Stimulated activated CD8-positive, alpha-beta memory T cell treated with anti-CD3 and anti-CD28 coated beads, Interleukin-2, amount 100 ng/mL, for 1 hour (primary cell): Measurements from ENCODE around the gene STAT4.
A peak's percentile ranks its signal among the peaks of the same experiment; 100 is the strongest.

Experiments used
- DNase-seq, 2 donors: peaks; one replicate each; pipeline ENCODE4 v3.0.0-alpha.2; 2020; ENCODE audit warnings: low read depth in 2 of 2

The STAT4 gene

DNA sequence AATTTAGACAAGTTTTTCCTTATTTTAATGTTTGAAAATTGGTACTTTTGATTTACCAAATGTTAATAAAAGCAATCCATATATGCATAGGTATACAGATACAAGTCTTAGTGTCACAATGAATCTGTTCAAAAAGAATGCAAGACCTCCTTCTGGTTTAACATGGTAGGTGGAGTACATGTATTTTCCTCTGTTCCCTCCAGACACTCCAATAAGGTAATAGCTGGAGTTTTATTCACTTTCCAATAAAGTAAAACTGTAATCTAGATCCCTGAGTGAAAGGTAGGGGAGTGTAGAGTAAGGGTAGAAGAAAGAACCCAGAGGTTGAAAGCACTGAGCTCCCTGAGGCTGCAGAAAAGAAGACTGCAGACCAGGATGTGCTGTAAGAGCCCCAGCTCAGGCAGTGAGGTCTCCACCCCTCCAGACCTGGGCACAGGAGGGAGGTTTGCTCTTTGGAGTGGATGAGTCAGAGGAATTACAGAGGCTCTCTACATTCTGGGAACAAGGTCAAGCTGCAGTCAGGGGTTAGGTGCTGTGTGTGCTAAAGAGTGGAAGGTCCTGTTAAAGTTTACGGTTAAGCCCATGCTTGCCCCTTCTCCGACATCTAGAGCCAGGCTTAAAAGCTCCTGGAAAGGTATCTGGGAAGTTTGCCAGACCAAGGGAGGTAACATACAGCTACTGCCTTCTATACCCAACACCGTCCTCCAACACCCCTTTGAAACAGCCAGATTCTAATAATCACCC, 109.2 kb downstream of the STAT4 start:
- DNase-seq: no peak

- DNase-seq: no peak
Observed at GRCh38 chr2:191039616-191040015, 111.2 kb downstream of the STAT4 start.

GRCh38 chr2:191038741-191039140, 112.1 kb downstream of the STAT4 start:
- no peak for DNase-seq

- no peak for DNase-seq
Observed at GRCh38 chr2:191038241-191038725, 112.5 kb downstream of the STAT4 start.

DNA sequence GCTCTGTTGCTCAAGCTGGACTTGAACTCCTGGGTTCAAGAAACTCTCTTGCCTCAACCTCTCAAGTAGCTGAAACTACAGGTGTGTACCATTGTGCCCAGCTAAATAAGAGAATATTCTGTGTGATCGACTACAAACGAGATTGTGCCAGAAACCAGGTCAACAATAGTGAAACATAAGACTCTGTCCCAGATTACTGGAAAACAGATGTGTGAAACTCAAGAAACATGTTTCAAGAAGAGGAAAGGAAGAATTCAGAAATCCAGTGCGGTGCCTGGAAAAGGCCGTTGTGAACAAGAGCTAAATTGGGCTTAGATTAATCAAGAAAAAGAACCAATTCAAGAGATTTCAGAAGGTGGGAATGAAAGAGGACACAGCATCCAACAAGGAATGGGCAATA, 113.4 kb downstream of the STAT4 start:
- DNase-seq: no peak

- no peak for DNase-seq
Observed at GRCh38 chr2:191036363-191036762, 114.4 kb downstream of the STAT4 start.

GRCh38 chr2:191032588-191033429, 118.0 kb downstream of the STAT4 start:
- no peak for DNase-seq

GRCh38 chr2:191031256-191031655, 119.5 kb downstream of the STAT4 start:
- no peak for DNase-seq

DNA sequence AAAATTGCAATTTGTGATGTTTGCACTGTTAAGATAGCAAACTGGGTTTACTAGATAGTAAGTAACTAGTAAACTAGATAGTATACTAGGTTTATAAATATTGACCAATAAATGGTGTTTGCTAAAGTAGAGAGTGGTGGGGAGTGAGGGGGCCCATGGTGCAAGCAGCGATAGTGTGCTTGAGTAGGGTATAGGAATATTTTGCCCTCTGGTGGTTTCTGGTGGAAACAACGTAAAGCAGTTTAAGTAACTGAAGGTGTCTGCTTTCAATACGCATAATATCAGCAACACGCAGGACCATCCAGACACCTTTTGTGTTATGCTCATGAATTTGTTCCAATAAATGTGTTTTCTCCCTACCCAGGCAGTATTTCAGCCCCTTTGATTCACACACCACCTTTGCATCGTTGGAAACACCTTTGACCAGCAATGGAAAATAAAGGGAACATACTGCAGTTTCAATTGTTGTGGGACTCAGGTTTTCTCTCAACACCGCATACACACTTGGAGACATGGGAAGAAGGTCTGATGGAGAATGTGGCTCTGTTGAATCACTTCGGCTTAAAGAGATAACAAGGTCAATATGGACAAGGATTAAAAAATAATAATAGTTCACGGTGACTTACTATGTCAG, 120.2 kb downstream of the STAT4 start:
- DNase-seq: no peak

DNA sequence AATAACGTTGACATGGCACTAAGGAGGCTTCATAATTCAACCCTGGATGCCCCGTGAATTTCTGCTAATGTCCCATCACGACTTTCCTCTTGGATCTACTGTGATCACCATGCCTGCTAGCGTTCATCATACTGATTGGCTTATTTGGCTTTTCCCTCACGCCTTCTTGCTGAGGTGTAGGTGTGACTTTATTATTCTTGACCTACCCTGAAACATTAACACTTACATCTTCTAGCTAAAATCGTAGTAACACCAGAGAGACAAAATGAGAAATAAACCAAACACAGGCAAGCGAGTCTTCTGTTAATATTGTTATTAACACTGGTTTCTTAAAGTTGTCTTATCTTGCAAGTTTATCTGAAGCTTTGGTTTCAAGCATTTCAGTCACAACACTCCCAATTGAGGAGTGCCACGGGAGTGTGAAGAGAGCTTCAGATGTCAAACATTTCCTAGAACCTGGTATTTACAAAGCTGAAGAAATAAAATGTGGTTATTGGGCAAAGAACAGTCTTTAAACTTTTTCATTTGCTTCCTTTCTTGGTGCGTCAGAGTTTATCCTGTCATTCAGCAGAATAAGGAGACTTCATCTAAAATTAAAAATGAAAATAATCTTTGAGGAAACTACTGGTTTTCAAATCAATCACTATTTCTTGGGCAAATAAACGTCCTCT, 121.4 kb downstream of the STAT4 start:
- no peak for DNase-seq

DNA sequence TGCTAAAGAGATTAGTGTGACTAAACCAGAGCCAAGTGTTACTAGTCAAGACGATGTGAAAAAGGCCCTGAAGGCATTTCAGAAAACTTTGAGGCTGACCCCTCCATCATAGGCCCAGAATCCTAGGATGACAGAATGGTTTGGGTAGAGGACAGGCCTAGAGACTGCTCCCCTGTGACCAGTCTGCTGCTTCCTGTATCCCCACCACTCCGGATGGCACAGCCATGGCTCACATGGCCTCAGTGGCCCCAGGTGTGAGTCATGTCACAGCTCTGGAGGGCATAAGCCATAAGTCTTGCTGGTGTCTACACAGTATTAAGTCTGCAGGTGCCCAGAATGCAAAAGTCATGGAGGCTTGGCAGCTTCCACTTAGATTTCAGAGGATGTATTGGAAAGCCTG, 124.4 kb downstream of the STAT4 start:
- no peak for DNase-seq

DNA sequence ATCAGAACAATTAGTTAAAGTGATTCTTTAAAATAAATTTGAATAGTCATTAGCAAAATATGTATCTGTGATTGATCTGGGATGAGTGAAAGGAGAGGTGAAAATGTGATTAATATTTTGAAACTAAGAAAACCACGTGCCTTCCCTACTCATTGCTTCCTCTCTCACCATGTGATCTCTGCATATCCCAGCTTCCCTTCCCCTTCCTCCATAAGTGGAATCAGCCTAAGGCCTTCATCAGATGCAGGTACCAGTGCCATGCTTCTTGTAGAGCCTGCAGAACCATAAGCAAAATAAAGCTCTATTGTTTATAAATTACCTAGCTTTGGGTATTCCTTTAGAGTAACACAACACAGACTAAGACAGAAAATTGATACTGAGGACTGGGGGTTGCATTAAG, 125.7 kb downstream of the STAT4 start:
- DNase-seq: no peak

- DNase-seq: no peak
Observed at GRCh38 chr2:191023235-191023679, 127.5 kb downstream of the STAT4 start.

DNA sequence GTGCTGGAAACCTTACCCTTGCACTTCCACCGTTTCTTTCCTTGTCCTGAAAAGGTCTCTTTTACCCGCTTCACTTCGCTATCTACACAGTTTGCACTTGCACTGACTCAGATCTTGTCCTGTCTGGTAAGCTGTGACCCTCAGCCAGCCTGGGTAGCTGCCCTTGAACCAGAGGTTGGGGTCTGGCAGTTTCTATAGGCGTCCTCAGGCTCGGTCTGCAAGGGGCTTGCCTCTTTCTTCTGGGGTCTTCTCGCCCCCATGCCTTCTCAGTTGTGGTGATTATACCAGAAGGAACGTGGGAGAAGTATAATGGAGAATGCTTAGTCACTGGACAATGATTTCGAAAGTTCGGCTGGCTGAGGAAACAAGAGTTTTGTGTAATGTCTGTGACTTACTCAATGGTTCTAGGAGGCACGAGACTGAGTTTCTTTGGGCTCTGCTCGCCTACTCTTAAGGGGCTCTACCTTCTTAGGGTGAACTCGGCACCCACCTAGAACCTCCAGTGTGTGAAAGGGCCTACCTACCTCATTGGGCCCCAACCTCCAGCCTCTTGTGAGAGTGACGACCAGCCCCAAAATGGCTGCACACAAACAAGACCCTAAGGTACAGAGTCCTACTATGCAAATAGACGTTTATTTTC, 129.9 kb downstream of the STAT4 start:
- DNase-seq: no peak

DNA sequence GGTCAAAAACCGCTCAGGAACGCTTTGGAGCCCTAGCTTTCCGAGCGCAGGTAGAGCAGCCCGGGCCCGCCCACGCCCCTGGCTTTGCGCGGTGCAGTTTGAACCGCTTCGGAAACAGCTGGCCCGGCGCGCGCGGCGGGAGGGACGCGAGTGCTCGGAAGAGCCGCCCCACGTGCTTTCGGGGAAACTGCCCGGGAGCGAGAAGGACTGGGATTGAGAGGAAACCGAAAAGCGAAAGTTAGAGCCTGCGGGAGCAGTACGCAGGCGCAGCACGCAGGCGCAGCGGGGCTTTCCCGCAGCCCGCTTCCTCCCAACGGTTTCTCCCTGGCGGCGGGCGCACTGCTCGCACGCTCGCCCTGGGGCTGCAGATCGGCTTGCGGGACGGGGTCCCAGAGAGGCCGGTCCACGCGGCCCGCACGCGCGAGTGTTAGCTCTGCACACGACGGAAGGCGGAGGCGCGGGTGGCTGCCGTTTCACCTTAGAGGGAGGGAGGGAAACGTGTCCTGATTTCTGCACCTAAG, 130.5 kb downstream of the STAT4 start:
- peak; percentile 86 to 87 for DNase-seq

GRCh38 chr2:191019376-191019775, 131.4 kb downstream of the STAT4 start:
- no peak for DNase-seq

DNA sequence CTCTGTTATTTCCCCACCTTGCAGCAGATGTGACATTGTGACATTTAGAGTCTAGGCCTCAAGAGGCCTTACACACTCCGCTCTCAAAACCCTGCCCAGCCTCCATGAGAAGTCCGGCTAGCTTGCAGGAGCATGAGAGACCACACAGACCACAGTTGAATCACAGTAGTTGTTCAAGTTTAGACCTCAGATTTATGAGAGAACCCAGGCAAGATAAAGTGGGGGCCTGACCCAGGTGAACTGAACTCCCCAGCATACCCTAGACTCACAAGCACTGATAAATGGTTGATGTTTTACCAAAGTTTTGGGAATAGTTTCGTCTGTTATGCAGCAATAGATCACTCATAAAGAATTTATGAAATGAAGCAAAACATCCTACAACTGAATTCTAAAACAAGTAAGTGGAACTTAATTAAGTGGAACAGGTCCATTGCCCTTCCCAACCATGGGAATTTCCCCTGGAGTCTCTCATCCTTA, 132.1 kb downstream of the STAT4 start:
- DNase-seq: no peak

GRCh38 chr2:191018048-191018447, 132.7 kb downstream of the STAT4 start:
- DNase-seq: no peak

- no peak for DNase-seq
Observed at GRCh38 chr2:191015831-191016230, 135.0 kb downstream of the STAT4 start.

DNA sequence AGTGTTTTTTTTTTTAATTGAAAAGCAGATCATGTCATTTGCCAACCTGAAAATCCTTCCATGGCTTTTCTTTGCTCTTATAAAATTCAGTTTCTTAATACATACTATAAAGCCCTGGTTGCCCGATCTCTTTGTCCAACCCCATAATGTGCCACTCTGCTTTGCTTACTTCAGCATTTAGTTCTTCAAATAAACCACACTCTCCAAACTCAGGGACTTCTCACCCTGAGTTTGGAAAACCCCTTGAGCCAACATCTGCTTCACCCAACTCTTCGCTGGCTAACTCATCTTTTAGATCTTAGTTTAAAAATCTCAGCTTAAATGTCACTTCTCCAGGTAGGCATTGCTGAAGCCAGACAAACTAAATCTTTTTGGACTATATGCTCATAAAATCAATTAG, 135.6 kb downstream of the STAT4 start:
- no peak for DNase-seq

DNA sequence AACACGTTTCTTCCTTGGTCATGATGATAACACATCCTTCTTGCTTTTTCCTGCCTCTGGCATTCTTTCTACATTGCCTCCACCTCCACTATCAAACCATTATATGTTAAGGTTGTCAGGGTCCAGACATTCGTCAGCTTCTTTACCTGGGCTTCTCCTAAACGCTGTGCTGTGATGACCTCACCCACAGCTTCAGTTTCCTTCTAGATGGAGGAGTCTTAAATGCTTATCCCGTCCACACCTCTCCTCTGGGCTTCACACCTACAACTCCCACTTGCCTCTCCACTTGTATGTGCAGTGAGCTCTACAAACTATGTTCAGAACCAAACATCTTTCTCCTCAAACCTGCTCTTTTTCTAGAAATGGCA, 136.2 kb downstream of the STAT4 start:
- DNase-seq: no peak
